MM.1S (cell line): ENCODE data around the gene TBC1D2.

Experiments
- DNase-seq: peaks from one replicate; pipeline ENCODE4 v3.0.0-alpha.2; 2015
- H2AFZ ChIP-seq: fragments of 300-600 bp; sonication (generic); 2 replicates; pipeline ENCODE4 v1.6.0; 2016; ENCODE audit warnings: antibody characterized with exemption, low read length
- H3F3A ChIP-seq: fragments of 300-600 bp; sonication (generic); 2 replicates; pipeline ENCODE4 v1.6.1; 2016; ENCODE audit warnings: mild to moderate bottlenecking, antibody characterized with exemption, low read length, moderate library complexity, mixed read lengths; ENCODE audit not compliant: insufficient read depth
- H3K27ac ChIP-seq: fragments of 300-600 bp; sonication (generic); 2 replicates; pipeline ENCODE4 v1.5.1; 2016; ENCODE audit warnings: mild to moderate bottlenecking, low read length
- H3K27me3 ChIP-seq: fragments of 300-600 bp; sonication (generic); replicated peaks from 2 replicates; pipeline ENCODE4 v1.6.0; 2016; ENCODE audit warnings: low read length; ENCODE audit not compliant: insufficient read depth
- H3K36me3 ChIP-seq: fragments of 300-600 bp; sonication (generic); replicated peaks from 2 replicates; pipeline ENCODE4 v1.6.1; 2016; ENCODE audit warnings: mild to moderate bottlenecking, low read length, mixed read lengths; ENCODE audit not compliant: insufficient read depth
- H3K4me1 ChIP-seq: fragments of 300-600 bp; sonication (generic); 2 replicates; pipeline ENCODE4 v1.6.1; 2016; ENCODE audit warnings: low read length, mixed read lengths
- H3K4me2 ChIP-seq: fragments of 300-600 bp; sonication (generic); 2 replicates; pipeline ENCODE4 v1.6.0; 2016; ENCODE audit warnings: low read depth, low read length
- H3K4me3 ChIP-seq: fragments of 300-600 bp; sonication (generic); 2 replicates; pipeline ENCODE4 v1.5.1; 2016; ENCODE audit warnings: low read length, mixed read lengths
- H3K79me2 ChIP-seq: fragments of 300-600 bp; sonication (generic); 2 replicates; pipeline ENCODE4 v1.6.1; 2016; ENCODE audit warnings: mixed run types, low read length, mixed read lengths
- H3K9ac ChIP-seq: fragments of 300-600 bp; sonication (generic); 2 replicates; pipeline ENCODE4 v1.6.1; 2016; ENCODE audit warnings: low read length, mixed read lengths
- H3K9me2 ChIP-seq: fragments of 300-600 bp; sonication (generic); replicated peaks from 2 replicates; pipeline ENCODE4 v1.6.1; 2016; ENCODE audit warnings: mild to moderate bottlenecking, low read length, mixed read lengths; ENCODE audit not compliant: insufficient read depth
- H3K9me3 ChIP-seq: fragments of 300-600 bp; sonication (generic); replicated peaks from 2 replicates; pipeline ENCODE4 v1.6.1; 2016; ENCODE audit warnings: mild to moderate bottlenecking, low read length, mixed read lengths; ENCODE audit not compliant: insufficient read depth
- H4K20me1 ChIP-seq: fragments of 300-600 bp; sonication (generic); 2 replicates; pipeline ENCODE4 v1.6.1; 2016; ENCODE audit warnings: mild to moderate bottlenecking, low read length, moderate library complexity, mixed read lengths; ENCODE audit not compliant: insufficient read depth
- EZH2 ChIP-seq: fragments of 300-600 bp; sonication (generic); optimal IDR thresholded peaks from 2 replicates; pipeline ENCODE3; 2017; ENCODE audit warnings: low read depth, mild to moderate bottlenecking, antibody characterized with exemption, low read length, mixed read lengths
- EZH2phosphoT487 ChIP-seq: fragments of 300-600 bp; sonication (generic); IDR thresholded peaks from 2 replicates; pipeline ENCODE4 v1.6.1; 2018; ENCODE audit warnings: antibody characterized with exemption, low read length
- TF ChIP-seq, protein P1 (sequence below): fragments of 300-600 bp; sonication (generic); IDR thresholded peaks from 2 replicates; pipeline ENCODE4 v1.5.1; 2016; ENCODE audit warnings: antibody characterized with exemption, low read length, mixed read lengths

TBC1D2 gene

DNA sequence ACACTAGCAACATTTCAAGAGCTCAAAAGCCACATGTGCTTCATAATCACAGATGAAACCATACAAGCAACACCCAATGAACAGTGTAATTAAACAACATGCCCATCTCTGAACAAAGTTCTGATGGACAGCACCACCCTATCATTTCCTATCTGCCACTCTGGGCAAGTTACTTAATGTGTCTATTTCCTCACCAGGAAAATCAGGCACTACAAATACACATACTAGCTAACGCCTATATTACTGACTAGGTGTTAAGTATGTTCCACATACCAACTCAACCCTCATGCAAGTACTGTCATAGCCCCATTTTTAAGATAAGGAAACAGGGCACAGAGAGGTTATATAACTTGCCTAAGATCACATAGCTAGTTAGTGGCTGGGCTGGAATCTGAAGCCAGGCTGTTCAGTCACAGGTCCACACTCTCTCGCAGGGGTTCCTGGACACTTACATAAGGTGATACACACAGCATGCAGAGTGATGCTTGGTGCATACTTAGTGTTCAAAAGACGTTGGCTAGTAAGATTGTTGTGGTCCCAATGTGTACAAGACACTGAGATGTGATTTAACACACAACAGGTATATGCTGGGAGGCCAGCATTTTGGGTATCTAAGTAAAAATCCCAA lies 87.2 kb downstream of the TBC1D2 start:
- Histone ChIP-seq H3K27me3 (no peaks in the 10 kb centered on the region), H3K27ac (no peak overlapping the region), H3K79me2 (no peaks in the 10 kb centered on the region), H3K9me2 (no peaks in the 10 kb centered on the region), H4K20me1 (no peaks in the 10 kb centered on the region), H2AFZ (no peak overlapping the region), H3K4me2 (no peak overlapping the region), H3K9me3 (no peaks in the 10 kb centered on the region), H3F3A (no peaks in the 10 kb centered on the region), H3K36me3 (no peaks in the 10 kb centered on the region), H3K4me3 (no peak overlapping the region), H3K4me1 (no peaks in the 10 kb centered on the region), H3K9ac (no peak overlapping the region)
- DNase-seq: no peak
- TF ChIP-seq, protein P1, sequence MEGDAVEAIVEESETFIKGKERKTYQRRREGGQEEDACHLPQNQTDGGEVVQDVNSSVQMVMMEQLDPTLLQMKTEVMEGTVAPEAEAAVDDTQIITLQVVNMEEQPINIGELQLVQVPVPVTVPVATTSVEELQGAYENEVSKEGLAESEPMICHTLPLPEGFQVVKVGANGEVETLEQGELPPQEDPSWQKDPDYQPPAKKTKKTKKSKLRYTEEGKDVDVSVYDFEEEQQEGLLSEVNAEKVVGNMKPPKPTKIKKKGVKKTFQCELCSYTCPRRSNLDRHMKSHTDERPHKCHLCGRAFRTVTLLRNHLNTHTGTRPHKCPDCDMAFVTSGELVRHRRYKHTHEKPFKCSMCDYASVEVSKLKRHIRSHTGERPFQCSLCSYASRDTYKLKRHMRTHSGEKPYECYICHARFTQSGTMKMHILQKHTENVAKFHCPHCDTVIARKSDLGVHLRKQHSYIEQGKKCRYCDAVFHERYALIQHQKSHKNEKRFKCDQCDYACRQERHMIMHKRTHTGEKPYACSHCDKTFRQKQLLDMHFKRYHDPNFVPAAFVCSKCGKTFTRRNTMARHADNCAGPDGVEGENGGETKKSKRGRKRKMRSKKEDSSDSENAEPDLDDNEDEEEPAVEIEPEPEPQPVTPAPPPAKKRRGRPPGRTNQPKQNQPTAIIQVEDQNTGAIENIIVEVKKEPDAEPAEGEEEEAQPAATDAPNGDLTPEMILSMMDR: no peak
- TF ChIP-seq EZH2phosphoT487 (no peak), EZH2 (no peak)

DNA sequence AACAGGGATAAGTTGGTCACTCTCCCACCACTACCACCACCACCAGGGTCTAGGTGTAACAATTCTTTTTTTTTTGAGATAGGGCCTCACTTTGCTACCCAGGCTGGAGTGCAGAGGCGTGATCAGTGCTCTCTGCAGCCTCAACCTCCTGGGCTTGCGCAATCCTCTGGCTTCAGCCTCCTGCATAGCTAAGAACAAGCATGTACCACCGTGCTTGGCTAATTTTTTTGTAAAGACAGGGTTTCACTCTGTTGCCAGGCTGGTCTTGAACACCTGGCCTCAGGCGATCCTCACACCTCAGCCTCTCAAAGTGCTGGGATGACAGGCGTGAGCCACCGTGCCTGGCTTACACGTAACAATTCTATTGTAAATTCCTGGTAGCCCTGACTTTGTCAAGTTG lies 90.5 kb downstream of the TBC1D2 start:
- Histone ChIP-seq H3K9ac (no peak overlapping the region), H3K27me3 (no peaks in the 10 kb centered on the region), H4K20me1 (no peaks in the 10 kb centered on the region)

DNA sequence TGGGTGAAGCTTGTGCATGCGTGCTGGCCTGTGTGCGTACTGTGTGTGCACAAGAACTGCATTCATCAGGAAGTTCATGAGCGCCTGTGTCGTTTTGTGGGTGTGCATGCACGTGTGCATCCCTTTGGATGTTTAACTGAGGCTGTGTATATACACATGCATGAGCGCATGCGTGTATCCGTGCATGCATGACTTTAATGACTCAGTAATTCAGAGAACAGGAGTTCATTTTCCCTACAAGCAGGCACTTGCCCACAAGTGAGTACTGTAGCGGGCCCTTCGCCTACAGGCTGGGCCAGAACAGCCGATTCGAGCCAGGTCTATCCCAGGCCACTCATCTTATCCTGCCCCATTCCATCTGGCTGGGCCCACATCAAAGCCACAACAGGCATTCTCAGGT lies 92.8 kb downstream of the TBC1D2 start:
- H3K27ac ChIP-seq: no peak overlapping the region
- H3K36me3 ChIP-seq: no peaks in the 10 kb centered on the region
- TF ChIP-seq EZH2: no peak
- TF ChIP-seq EZH2phosphoT487: no peak
- TF ChIP-seq, protein P1: no peak
- H3K79me2 ChIP-seq: no peaks in the 10 kb centered on the region
- no peak for DNase-seq
- no peaks in the 10 kb centered on the region for H3K9me3 ChIP-seq
- no peaks in the 10 kb centered on the region for H3K9me2 ChIP-seq
- no peaks in the 10 kb centered on the region for H4K20me1 ChIP-seq
- no peak overlapping the region for H3K4me2 ChIP-seq
- H2AFZ ChIP-seq: no peak overlapping the region
- no peak overlapping the region for H3K4me3 ChIP-seq
- H3K27me3 ChIP-seq: no peaks in the 10 kb centered on the region
- no peaks in the 10 kb centered on the region for H3K4me1 ChIP-seq
- no peak overlapping the region for H3K9ac ChIP-seq
- H3F3A ChIP-seq: no peaks in the 10 kb centered on the region

More for the DNA sequence above, 90.5 kb downstream of the TBC1D2 start:
- Histone ChIP-seq H3K9me3 (no peaks in the 10 kb centered on the region), H3F3A (no peaks in the 10 kb centered on the region), H3K79me2 (no peaks in the 10 kb centered on the region), H3K4me2 (no peak overlapping the region), H3K4me1 (no peaks in the 10 kb centered on the region), H3K36me3 (no peaks in the 10 kb centered on the region), H2AFZ (no peak overlapping the region), H3K4me3 (no peak overlapping the region), H3K27ac (no peak overlapping the region), H3K9me2 (no peaks in the 10 kb centered on the region)
- no peak for DNase-seq
- TF ChIP-seq EZH2 (no peak), EZH2phosphoT487 (no peak)
- TF ChIP-seq, protein P1: no peak
